K562 treated with DMSO at 1 percent for 48 hours (cell line): ENCODE data around the gene ELK1. TPM values are rescaled to one million over a fixed set of nuclear protein-coding genes. Genes with fewer than 3 reads are reported as not detected.

Experiments used
- total RNA-seq: library from RNA; unstranded; fragments of 300-600 nt; gene quantifications from 2 replicates; pipeline ENCODE4 v1.2.3, GENCODE V29; 2022; ENCODE audit warnings: low replicate concordance; ENCODE audit errors: extremely low read depth

The ELK1 gene, protein sequence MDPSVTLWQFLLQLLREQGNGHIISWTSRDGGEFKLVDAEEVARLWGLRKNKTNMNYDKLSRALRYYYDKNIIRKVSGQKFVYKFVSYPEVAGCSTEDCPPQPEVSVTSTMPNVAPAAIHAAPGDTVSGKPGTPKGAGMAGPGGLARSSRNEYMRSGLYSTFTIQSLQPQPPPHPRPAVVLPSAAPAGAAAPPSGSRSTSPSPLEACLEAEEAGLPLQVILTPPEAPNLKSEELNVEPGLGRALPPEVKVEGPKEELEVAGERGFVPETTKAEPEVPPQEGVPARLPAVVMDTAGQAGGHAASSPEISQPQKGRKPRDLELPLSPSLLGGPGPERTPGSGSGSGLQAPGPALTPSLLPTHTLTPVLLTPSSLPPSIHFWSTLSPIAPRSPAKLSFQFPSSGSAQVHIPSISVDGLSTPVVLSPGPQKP
- total RNA-seq: not detected in 2 replicates

DNA sequence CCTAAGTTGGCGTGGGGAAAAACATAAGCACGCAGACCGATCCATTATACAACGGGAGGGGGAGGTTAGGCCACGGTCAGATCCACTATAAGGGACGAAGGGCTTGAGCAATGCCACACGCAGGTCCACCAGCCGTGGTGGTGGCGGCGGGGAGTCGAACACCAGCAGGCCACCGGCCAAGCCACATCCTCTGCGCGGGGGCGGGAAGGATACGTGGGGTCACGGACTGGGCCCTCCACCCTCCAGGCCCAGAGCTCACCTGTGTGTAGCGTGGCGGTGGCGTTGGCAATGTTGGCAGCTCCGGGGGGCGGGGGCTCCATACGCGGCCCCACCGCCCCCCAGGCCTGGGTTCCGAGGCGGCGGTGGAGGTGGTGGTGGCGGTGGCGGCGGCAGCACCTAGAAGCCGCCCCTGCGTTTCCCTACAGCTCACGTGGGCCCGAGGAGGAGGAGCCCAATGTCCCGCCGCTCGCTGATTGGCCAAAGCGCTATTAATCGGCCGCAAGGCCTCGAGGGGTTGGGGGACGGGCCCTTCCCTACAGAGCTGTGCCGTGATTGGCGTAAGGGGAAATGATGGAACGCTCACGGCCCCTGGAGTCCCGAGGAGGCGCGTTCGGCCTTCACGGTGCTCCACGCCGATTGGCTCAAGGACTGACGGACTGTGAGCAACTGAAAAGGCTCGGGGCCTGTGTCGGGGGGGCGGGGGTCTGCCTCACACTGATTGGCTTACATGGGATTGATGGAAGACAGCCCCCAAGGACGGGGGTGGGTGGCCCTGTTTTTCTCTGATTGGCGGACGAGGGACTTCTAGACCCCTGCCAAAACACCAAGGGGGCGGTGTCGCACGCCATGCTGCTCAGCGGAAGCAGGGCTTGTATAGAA, at the start of gene ELK1:
Gene ELK1, minus strand, starts transcription at position 400 of the 879 bp plus-strand sequence. CDS start 9,122 bp downstream, outside the sequence.

DNA sequence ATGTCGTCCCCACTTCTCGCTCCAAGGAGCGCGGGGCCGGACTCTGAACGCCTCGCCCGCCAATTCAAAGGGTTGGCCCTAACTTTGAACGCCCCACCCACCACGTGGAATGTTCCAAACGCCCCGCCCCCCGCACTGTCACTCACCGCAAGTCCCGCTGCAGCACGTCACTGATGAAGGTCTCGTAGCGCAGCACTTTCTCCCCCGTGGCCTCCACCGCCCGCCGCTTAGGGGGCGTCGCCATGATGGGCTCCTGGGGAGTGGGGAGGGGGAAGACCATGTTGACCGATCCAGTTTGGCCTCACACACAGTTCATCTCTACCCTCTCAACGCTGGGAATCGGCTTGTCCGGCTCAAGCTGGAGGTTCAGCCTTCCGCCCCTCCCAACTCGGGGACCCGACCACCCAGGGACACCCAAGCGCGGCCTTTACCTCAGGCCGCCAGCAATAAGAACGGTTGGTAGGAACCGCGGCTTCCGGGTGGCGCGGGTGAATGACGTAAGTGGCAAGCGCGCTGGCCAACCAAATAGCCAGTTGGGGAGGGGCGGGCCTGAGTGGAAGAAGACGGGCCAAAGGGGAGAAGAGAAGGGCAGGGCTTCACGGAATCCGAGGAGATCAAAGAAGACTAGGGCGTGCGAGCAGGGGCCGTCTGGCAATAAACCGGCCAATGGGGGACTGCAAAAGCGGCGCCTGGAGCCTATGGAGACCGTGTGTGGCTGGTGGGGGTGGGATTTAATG, 8.5 kb upstream of the ELK1 start, which contains the start of gene UXT:
Gene UXT, minus strand, starts transcription at position 497 of the 737 bp plus-strand sequence. Its CDS starts 253 bp downstream, at position 244.

DNA sequence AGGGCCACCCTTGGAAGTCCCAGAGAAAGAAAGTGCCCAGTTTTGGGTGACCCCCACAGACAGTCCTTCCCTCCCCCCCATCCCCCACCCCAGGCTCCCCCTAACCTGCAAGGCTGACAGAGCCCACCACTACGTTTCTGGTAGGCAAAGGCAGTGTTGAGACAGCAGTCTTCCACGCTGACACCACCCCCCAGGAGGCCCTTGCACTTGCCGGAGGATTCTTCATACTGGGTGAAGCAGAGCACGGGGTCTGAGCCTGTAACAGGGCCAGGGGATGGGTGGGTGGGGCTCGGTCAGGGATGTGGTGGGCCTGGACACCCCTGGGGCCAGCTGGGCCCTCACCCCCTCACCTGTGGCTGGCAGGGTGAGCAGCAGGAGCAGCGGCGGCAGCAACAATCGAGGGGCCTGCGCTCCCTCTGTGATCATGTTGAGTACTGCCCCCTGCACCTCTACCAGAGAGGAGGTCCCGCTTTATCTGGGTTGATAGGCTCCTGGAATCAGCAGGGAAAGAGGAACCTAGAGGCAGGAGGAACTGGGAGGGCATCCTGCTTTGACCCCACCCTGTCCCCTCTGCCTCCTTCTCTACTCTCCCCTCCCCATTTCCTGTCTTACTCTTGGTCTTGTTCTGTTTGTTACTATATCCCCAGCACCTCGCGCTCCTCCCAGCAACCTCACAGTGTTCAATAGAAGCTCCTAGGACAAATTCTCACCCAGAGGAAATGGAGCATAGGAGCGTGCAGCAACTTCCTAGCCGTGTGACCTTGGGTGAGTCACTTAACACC, 20.8 kb downstream of the ELK1 start, which contains the start of gene CFP:
Gene CFP, minus strand, starts transcription at position 512 of the 782 bp plus-strand sequence. Its CDS starts 86 bp downstream, at position 426.

DNA sequence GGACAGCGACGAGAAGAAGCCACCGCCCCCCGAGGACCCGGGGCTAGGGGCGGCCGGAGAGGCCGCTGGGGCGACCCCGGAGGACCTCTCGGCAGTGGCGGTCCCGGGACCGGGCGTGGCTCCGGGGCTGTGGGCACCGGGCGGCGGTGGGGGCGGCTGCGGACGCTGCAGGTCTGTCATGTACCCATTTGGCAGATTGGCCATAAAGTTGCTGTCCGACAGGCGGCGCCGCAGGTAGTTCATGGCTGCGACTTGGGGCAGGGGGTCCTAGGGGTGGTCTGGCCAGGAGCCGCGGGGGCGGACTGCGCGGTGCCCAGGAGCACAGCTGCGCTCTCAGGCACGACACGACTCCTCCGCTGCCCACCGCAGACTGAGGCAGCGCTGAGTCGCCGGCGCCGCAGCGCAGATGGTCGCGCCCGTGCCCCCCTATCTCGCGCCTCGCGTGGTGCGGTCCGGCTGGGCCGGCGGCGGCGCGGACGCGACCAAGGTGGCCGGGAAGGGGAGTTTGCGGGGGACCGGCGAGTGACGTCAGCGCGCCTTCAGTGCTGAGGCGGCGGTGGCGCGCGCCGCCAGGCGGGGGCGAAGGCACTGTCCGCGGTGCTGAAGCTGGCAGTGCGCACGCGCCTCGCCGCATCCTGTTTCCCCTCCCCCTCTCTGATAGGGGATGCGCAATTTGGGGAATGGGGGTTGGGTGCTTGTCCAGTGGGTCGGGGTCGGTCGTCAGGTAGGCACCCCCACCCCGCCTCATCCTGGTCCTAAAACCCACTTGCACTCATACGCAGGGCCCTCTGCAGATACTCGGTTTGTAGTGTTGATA, 30.7 kb downstream of the ELK1 start, which contains the start of gene SYN1:
Gene SYN1, minus strand, starts transcription at position 372 of the 817 bp plus-strand sequence. Its CDS starts 129 bp downstream, at position 243.

Other genes with a start within 250 kb of the ELK1 start
- not detected in 2 replicates for gene ZNF41, start 167.3 kb downstream of the ELK1 start, total RNA-seq
- gene ARAF, start 89.4 kb downstream of the ELK1 start, total RNA-seq: not detected in 2 replicates
- gene TIMP1, start 68.1 kb downstream of the ELK1 start, total RNA-seq: not detected in 2 replicates
- not detected in 2 replicates for gene SYN1, start 30.7 kb downstream of the ELK1 start, total RNA-seq
- gene CFP, start 20.6 kb downstream of the ELK1 start, total RNA-seq: not detected in 2 replicates
- 1,465 TPM in 1 of 2 replicates, not detected in the other for gene UXT, start 8.6 kb upstream of the ELK1 start, total RNA-seq
- not detected in 2 replicates for gene ZNF81, start 186.3 kb upstream of the ELK1 start, total RNA-seq